Measurements from ENCODE around the gene CLPSL2. TPM values are rescaled to one million over a fixed set of nuclear protein-coding genes. Genes with fewer than 3 reads are reported as not detected.
A peak's percentile ranks its signal among the peaks of the same experiment; 100 is the strongest.

Gene CLPSL2
- total RNA-seq, 1 experiment from 2014 or later: not detected

DNA sequence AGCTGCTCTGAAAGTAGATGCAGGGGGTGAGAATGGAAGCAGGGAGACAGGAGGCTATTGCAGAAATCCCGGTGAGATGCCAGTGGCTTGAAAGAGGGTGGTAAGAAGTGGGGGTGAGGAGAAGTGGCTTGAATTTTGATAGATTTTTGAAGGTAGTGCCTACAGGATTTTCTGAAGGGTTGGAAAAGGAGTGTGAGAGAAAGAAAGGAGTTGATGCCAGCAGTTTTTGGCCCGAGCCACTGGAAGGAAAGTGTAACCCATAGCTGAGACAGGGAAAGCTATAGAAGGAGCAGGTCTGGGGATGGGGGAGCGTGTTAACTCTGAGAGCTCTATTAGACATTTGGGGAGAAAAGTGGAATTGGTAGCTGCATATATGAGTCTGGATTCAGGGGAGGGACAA, 29.9 kb upstream of the CLPSL2 start:
- no peak for DNase-seq (ENCODE audit: low read depth)

DNA sequence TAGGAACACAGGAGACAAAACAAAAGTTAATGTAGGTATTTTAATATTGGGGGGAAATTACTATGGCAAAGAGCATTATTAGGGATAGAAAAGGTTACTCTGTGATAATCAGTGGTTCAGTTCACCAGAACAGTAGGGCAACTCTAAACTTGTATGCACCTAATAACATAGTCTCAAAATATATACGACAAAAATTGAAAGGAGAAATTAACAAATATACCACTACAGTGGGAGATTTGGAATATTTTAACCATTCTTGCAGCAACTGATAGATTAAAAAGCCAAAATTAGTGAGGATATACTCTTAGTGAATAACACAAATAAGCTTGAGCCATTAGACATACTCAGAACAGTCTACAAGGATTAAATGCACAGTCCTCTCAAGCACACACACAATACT, 28.5 kb upstream of the CLPSL2 start:
- DNase-seq (ENCODE audit: low read depth): no peak

DNA sequence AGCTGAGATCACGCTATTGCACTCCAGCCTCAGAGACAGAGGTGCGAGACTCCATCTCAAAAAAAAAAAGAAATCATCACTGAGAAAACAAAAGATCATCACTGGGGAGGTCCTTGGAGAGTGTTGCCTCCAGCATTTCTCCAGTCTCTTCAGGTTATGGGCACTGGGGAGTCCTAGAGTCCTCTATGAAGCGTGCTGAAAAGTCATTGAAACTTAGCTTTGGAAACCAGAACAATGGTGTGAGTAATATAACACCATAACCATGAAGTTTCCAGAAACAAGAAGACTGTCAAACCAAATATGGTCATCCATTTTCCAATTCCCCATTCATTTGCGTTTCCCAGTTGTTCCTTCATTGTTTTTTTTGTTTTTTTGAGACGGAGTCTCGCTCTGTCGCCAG, 25.8 kb upstream of the CLPSL2 start:
- DNase-seq (ENCODE audit: low read depth): no peak

DNA sequence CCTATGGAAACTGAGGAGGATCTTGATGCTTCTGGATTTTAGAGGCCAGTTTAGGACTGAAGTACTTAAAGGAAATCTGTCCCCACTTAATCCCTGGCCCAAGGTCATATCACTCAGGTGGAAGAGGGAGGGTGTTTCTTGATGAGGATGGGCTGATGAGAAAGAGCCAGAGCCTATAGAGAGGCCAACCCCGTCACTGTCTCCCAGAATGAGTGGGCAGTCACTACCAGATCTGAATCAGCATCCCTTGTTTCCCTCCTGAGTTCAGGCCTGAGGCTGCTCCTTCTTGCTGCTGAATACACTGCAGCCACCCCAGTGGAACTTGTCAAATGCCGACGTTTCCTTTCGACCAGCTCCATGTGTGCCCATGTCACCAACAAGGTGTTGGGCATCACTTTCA, 24.8 kb upstream of the CLPSL2 start:
- no peak for DNase-seq (ENCODE audit: low read depth)

DNA sequence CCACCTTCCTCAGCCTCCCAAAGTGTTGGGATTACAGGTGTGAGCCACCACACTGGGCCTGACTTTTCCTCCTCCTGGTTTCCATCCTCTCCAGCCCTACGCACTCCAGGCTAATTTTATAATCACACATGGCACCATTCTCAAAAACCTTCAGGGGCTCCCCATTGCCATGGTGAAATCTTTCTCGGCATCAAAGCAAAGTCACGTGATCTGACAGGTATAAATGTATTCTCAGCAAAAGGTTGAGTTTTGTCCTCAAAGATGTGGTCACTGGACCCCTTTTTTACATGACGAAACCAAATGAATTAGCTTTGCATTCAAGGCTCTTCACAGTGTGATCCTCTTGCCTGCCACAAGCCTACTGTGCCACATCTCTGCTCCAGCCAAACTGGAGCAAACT, 24.1 kb upstream of the CLPSL2 start:
- no peak for DNase-seq (ENCODE audit: low read depth)

DNA sequence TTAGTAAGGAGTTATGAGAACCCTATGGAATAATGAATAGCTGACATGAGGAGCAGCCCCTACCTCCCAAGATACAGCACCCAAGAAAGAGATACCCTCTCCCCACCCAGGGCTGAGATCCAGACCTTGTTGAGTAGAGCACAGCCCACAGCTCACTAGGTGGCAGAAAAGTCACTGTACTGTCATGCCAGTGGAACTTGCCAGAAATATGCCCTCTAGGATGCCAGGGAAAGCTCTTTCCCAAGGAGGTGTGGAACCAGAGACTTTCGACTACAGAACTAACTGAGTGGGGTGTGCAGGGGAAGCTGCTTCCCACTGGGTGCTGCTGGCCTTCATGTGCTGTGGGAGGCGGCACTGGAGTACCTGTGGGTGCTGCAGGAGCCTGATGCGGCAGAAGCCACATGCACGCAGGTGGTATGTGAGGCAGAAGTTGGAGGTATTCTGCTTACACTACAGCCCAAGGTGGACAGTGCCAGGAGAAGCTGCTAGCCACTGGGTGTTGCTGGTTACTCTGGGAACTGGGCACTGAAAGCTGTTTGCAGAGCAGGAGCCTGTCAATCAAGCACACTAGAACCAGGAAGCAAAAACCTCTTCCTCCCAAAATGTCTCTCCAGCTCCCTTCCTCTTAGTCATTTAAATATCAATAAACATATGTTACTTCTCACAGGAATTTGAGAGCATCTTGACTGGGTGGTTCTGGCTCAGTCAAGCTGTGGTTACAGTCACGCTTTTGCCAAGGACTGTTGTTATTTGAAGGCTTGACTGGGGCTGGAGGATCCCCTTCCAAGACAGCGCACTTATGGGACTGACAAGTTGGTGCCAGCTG, 21.7 kb upstream of the CLPSL2 start:
- peak; percentile 8 for DNase-seq (ENCODE audit: low read depth)

DNA sequence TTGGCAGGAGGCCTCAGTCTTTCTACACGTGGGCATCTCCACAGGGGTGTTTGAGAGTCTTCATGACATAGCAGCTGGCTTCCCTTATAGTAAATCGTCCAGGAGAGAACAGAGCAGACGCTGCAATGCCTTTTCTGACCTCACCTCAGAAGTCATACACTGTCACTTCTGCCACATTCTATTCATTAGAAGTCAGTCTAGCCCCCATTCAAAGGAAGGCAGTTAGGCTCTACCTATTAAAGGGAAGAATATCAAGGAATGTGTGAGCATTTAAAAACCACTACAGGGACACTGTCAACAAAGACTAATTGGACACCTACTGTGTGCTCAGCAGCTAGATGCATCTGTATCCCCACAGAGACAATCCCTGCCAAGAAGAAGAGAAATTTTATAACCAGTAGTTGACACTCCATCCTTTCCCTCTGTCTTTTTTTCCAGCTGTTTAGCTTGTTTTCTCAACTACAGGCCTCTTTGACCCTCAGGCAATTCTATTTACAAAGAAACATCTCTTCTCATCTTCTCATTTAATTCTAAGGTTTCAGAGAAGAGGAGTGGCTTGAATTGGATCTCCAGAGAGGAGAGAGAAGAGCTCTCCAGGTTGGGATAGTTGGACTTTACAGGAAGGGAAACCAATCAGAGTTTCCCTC, 21.0 kb upstream of the CLPSL2 start:
- no peak for DNase-seq (ENCODE audit: low read depth)

DNA sequence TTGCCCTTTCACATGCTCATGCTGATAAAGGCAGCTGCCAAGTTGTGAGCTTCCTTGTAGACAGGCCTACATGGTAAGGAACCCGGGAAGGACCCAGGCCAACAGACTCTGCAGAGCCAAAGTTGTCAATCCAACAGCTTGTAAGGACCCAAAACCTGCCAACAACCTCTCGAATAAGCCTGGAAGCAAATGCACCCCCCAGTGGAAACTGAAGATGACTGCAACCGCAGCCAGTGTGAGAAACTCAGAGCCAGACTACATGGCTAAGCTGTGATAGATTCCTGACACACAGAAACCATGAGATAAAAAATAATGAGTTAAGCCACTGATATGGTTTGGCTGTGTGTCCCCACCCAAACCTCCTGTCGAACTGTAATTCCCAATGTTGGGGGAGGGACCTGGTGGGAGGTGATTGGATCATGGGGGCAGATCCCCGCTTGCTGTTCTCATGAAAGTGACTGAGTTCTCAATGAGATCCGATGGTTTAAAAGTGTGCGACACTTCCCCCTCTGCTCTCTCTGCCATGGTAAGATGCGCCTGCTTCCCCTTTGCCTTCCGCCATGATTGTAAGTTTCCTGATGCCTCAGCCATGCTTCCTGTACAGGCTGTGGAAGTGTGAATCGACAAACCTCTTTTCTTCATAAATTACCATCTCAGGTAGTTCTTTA, 18.8 kb upstream of the CLPSL2 start:
- peak; percentile 39 for DNase-seq (ENCODE audit: low read depth)

DNA sequence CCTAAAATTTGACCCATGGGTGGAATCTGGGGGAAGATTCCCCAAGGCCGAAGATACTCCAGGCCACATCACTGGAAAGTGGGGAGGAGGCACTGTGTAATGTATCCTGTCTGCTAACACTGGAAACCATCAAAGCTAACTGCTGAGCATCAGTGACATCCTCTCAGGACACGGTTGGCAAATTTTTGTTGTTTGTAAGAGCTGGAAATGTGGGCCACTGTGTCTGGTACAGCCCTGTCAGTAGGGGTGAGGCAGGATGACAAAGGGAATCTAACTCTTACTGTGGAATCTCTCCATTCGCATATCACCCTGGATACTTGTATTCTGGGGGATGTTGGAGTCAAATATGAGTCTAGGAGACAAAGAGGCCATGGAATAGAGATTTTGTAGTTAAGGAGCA, 17.0 kb upstream of the CLPSL2 start:
- no peak for DNase-seq (ENCODE audit: low read depth)

DNA sequence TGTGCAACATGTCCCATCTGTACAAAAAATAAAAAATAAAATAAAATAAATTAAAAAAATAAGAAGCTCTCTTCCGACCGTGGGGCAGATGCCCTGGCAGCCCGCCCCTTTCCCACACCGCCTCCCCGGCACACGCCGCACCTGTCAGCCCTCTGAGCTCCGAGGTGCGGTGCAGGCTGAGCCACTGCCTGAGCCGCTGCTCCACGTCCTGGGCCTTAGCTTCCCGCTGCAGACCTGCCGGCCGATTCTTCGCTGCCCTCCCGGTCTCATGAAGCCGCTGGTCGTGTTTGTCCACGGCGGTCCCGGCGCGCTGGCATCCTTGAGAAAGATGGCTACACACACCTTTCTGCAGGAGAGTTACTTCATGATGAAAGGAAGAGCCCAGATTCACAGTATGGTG, 10.7 kb upstream of the CLPSL2 start:
- no peak for DNase-seq (ENCODE audit: low read depth)

DNA sequence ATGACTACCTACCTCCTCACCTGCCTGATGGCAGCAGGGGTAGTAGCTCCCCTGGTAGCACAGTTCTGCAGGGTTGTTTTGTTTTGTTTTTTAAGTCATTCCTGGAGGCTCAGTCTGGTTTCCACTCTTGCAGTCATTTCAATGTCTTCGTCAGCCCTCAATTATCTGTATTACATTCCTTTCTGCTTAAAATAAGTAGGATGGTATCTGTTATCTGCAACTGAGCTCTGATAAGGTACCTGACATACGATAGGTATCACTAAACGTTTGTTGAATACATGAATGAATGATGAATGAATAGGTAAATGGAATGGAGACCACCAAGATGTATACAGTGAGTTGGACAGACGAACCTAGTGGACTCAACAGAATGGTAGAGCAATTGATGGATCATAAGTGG, 7.2 kb upstream of the CLPSL2 start:
- DNase-seq (ENCODE audit: low read depth): no peak

DNA sequence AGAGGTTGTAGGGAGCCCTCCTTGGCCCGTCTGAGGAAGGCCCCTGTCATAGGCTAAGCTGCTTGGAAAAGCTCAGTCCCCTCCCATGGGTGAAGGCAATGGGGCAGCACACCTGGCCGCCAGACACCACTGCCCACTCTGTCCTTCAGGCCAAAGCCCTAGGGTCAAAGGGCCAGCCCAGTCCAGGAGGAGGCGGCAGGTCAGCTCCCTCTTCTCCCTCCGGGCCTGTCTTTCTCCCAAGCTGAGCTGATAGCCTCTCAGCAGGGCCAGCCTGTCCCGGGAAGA, 5.1 kb upstream of the CLPSL2 start:
- no peak for DNase-seq (ENCODE audit: low read depth)

DNA sequence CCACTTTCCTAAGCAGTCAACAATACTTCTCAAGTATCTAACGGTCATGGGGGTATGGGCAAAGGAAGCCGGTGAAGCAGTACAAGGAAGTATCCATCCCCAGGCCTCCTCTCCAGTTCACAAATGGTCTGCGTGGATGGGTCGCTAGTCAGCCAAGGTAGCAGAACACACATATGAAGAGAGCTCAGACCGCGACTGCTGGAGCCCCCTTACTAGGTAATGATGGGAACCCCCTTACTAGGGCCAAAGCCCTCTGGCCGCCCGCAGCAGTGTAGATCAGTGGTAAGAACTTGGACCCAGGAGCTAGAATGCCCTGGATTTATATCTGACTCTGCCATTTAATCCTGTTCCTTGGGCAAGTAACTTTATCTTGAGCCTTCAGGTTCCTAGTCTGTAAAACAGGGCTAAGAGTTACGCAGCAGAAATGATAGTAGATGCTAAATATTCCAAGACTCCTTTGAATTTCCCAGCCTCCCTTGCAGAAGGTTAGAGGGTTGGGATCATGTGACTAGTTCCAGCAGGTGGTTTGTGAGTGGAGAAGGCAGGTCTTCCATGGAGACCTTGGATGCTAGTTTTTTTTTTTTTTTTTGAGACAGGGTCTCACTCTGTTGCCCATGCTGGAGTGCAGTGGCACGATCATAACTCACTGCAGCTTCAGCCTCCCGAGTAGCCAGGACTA, 2.1 kb upstream of the CLPSL2 start:
- no peak for DNase-seq (ENCODE audit: low read depth)

DNA sequence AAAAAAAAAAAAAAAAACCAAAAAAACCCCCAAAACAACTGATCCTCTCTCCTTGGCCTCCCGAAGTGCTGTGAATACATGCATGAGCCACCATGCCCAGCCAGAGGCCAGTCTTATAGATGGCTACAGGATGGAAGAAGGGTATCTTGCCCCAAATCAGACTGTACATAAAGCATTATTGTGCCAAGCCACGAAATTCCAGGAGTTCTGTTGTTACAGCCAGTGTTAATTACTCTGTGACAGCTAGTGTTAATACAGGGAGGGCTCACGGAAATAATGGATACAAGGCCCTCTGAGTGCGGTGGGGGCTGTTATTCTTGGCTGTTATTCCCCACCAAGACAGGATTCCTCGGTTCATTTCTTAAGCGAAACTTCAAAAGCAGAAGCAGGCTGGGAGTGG, 1.4 kb upstream of the CLPSL2 start:
- no peak for DNase-seq (ENCODE audit: low read depth)

DNA sequence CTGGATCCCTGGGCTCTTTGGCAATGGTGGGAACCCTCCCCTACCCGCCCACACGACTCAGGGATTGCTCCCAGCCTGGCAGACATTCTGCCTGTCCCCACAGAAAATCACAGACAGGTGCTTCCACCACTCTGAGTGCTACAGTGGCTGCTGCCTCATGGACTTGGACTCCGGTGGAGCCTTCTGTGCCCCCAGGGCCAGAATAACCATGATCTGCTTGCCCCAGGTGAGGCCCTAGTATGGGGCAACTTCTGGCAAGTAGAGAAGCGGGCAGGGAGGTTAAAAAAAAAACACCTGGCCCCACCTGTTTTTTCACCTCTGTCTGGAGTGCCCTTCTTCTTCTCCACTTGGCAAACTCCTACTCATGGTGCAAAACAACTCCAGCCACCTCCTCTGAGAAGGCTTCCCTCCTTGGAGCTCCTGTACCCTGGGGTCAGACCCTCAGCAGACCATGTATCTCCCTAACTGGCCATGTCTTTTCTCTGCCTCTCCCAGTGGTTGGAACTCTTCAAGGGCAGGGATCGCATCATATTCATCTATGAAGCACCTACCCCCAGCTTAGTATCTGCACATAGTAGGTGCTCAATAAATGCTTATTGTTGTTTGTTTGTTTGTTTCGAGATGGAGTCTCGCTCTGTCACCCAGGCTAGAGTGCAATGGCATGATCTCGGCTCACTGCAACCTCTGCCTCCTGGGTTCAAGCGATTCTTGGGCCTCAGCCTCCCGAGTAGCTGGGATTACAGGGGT, 1.1 kb downstream of the CLPSL2 start:
- DNase-seq (ENCODE audit: low read depth): no peak

DNA sequence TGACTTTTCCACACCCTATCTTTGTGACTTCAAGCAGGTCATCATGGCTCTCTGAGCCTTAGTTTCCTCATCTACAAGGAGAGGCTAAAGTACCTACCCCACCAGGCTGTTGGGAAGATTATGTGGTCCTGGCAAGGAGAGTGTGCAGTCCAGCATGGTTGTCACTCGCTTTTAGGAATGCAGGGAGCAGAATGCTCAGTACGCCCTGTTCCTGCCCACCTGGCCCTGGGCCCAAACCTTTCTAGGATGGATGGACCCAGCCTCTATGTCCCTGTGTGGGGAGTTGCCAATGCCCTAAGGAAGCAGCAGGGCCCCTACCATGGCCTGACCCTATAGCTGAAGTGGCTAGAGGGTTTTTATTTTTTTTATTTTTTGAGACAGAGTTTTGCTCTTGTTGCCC, 2.0 kb downstream of the CLPSL2 start:
- no peak for DNase-seq (ENCODE audit: low read depth)

DNA sequence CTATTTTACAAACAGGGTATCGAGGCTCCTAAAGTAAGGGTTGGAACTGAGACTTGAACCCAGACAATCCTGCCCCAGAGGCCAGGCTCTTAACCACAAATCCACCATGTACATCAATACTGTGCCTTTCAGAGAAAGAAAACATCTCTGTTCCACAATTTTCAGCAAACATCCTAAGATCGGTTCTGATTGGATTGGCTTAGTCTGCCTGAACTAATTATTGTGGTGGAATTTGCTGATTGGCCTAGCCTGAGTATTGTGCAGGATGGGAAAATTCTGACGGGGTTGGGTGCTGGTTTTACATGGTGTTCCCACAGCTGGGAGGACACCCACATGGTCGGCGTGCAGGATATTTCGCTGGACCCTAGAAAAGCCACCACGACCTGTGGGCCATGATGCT, 4.3 kb downstream of the CLPSL2 start, which contains the start of gene CLPSL1:
TSS of gene CLPSL1 (plus strand) at position 301 of the 400 bp plus-strand sequence. CDS start at position 393, 92 bp downstream.
- no peak for DNase-seq (ENCODE audit: low read depth)

DNA sequence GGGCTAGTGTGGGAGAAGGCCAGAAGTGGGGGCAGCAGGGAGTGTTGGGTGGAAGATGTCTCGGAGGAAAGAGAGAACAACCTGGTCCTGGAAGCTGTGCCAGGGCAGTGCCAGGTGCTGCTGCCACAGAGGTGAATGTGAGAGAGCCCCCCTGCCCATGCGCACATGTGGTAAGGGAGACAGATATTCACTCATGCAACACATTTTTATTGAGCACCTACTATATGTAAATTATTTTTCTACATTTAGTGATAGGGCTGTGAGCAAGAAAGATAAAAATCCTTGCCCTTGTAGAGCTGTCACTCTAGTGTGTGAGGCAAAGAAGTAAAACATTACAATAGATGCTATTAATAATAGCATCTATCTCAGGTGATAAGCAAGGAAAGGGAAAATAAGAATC, 4.9 kb downstream of the CLPSL2 start:
- DNase-seq (ENCODE audit: low read depth): no peak

DNA sequence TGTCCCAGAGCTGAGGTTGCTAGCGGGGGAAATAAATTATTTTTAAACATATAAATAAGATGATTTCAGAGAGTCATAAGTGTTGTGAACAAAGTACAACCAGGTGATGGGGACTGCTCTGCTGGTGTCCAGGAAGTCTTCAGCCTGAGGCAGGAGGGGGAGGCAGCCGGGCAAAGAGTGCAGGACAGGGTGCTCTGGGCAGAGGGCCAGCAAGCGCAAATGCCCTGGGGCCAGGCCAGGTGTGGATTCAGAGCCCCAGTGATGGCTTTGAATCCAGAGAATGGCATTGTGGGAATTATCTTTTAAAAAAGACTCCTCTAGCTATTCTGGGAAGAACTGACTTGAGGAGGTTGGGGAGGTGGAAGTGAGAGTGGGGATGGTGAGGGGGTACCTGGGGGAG, 6.0 kb downstream of the CLPSL2 start:
- DNase-seq (ENCODE audit: low read depth): no peak

DNA sequence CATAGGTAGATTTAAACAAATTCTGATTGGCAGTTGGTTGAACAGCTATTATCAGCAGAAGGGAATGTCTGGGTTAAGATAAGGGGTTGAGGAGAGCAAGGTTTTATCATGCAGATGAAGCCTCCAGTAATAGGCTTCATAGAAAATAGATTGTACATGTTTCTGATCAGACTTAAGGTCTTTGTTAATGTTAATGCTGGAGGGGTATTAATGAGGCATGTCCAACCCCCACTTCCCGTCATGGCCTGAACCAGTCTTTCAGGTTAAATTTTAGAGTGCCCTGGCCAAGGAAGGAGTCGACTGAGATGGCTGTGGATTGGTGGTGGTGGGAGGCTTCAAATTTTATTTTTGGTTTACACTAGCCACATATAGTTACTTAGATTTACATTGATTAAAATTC, 7.8 kb downstream of the CLPSL2 start:
- no peak for DNase-seq (ENCODE audit: low read depth)

DNA sequence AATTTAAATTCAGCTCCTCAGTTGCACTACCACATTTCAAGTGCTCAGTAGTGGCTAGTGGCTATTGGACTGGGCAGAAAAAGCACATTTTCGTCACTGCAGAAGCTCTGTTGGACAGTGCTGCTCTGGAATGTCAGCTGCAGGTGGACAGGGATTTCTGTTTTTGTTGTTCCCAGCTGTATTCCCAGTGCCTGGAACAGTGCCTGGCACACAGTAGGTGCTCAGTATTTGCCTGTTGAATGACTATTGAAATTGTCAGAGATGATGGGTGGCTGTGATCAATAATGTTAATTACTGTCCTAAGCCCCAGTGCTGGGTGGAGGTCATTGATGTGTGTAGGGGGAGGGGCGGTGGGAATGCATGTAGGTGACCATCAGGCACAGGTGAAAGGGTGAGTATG, 9.9 kb downstream of the CLPSL2 start:
- no peak for DNase-seq (ENCODE audit: low read depth)

DNA sequence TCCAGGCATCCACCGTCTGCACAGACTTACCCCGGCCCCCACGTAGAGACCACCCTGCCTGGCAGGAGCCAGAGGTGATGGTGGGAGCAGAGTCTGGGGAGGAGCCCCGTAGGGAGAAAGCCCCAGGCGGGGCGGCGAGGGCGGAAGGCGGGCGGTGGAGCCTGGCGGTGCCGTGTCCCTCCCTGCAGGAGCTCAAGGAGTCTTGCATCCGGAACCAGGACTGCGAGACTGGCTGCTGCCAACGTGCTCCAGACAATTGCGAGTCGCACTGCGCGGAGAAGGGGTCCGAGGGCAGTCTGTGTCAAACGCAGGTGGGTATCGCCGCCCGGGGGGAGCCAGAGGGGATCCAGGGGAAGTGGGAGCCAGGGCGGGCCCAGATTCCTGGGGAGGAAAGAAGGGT, 10.4 kb downstream of the CLPSL2 start:
- DNase-seq (ENCODE audit: low read depth): no peak
